Measurements from ENCODE around the gene PITX1. TPM values are rescaled to one million over a fixed set of nuclear protein-coding genes. Genes with fewer than 3 reads are reported as not detected.

Gene PITX1
- total RNA-seq, 1 donor from 2014 or later = 23.8 TPM

GRCh38 chr5:135069895-135070657 is 36.0 kb upstream of the PITX1 start:
- intact Hi-C loops (cut with DNase I) = no loop called here

GRCh38 chr5:135069016-135069770 is 35.2 kb upstream of the PITX1 start:
- no peaks in the 10 kb centered on the region for H3K4me1 ChIP-seq

More at GRCh38 chr5:135069895-135070657, 36.0 kb upstream of the PITX1 start:
- DNase-seq (ENCODE audit: low spot score in 2 of 2) = no peak
- Histone ChIP-seq H3K36me3 (no peaks in the 10 kb centered on the region), H3K27ac (no peak overlapping the region), H3K27me3 (no peaks in the 10 kb centered on the region), H3K4me1 (no peaks in the 10 kb centered on the region), H3K9me3 (no peaks in the 10 kb centered on the region), H3K4me3 (no peak overlapping the region)
- no peak for TF ChIP-seq CTCF (IDR thresholded peaks at IDR 0.05)

GRCh38 chr5:135067587-135067986 is 33.6 kb upstream of the PITX1 start:
- no peak for TF ChIP-seq CTCF (IDR thresholded peaks at IDR 0.05)
- H3K36me3 ChIP-seq = no peaks in the 10 kb centered on the region
- no peak for DNase-seq (ENCODE audit: low spot score in 2 of 2)
- intact Hi-C loops (cut with DNase I) = no loop called here
- no peak overlapping the region for H3K27ac ChIP-seq
- H3K27me3 ChIP-seq = no peaks in the 10 kb centered on the region
- H3K4me3 ChIP-seq = no peak overlapping the region
- no peaks in the 10 kb centered on the region for H3K4me1 ChIP-seq
- H3K9me3 ChIP-seq = no peaks in the 10 kb centered on the region

More at GRCh38 chr5:135069016-135069770, 35.2 kb upstream of the PITX1 start:
- no peak for TF ChIP-seq CTCF (IDR thresholded peaks at IDR 0.05)
- Histone ChIP-seq H3K9me3 (no peaks in the 10 kb centered on the region), H3K27me3 (no peaks in the 10 kb centered on the region), H3K4me3 (no peak overlapping the region), H3K36me3 (no peaks in the 10 kb centered on the region), H3K27ac (no peak overlapping the region)
- intact Hi-C loops (cut with DNase I) = no loop called here
- DNase-seq (ENCODE audit: low spot score in 2 of 2) = no peak

DNA sequence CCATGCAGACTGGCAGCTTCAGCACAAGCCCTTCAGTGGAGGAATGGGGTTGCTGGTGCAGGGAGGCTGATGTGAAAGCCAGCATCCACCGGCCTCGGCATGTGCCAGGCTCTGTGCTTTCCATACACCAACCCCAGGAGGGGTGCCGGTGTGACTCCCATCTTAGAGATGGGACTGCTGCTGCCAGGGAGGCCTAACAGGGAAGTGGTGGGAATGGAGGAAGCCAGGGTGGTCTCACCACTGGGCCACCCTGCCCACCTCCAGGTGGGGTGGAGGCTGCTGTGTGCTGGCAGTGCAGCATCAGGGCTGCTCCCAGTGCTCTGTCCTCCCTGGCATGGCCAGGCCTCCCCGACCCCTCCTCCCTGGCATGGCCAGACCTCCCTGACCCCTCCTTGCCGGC is 32.8 kb upstream of the PITX1 start:
- Histone ChIP-seq H3K9me3 (no peaks in the 10 kb centered on the region), H3K4me3 (no peak overlapping the region), H3K27ac (no peak overlapping the region), H3K36me3 (no peaks in the 10 kb centered on the region), H3K27me3 (no peaks in the 10 kb centered on the region), H3K4me1 (no peaks in the 10 kb centered on the region)
- no peak for TF ChIP-seq CTCF (IDR thresholded peaks at IDR 0.05)
- no peak for DNase-seq (ENCODE audit: low spot score in 2 of 2)
- intact Hi-C loops (cut with DNase I) = no loop called here

GRCh38 chr5:135065306-135066265 is 31.6 kb upstream of the PITX1 start:
- H3K9me3 ChIP-seq = no peaks in the 10 kb centered on the region
- TF ChIP-seq CTCF (IDR thresholded peaks at IDR 0.05) = no peak
- H3K4me3 ChIP-seq = no peak overlapping the region
- intact Hi-C loops (cut with DNase I) = no loop called here
- H3K27ac ChIP-seq = no peak overlapping the region
- no peak for DNase-seq (ENCODE audit: low spot score in 2 of 2)
- H3K4me1 ChIP-seq = no peaks in the 10 kb centered on the region
- H3K27me3 ChIP-seq = no peaks in the 10 kb centered on the region
- H3K36me3 ChIP-seq = no peaks in the 10 kb centered on the region

All from ascending aorta (tissue), 2 donors.